HepG2 (cell line): ENCODE data around the gene PEPD. TPM values are rescaled to one million over a fixed set of nuclear protein-coding genes. Genes with fewer than 3 reads are reported as not detected.

ENCODE experiments used
- ATAC-seq: fragments of 200-7000 bp; cut with Tn5 transposase; 3 replicates; pipeline ENCODE4 v1.9.1; 2020; ENCODE audit warnings: mild to moderate bottlenecking, moderate library complexity
- BruUV-seq: library from RNA; stranded (reverse); fragments of 400-500 nt; replicated peaks from 2 replicates; lab custom pipeline; 2021; lab: Mats Ljungman, UMichigan
- CTCF ChIA-PET: fragments of 300-600 bp; formaldehyde crosslinking; extraction: SDS; loops from one replicate; lab custom pipeline; 2021; ENCODE audit warnings: low total read pairs, inconsistent platforms, low intra/inter-chr PET ratio; lab: Yijun Ruan, JAX
- POLR2A ChIA-PET: fragments of 350-600 bp; sonication (Branson Sonifier 250); formaldehyde crosslinking; loops from one replicate; lab custom pipeline; 2020; ENCODE audit warnings: antibody characterized with exemption, inconsistent platforms; lab: Yijun Ruan, JAX
- DNase-seq: peaks from one replicate; pipeline ENCODE4 v3.0.0-alpha.2; 2015; ENCODE audit warnings: low spot score
- FAIRE-seq: peaks from 3 replicates; lab custom pipeline; 2011; peaks lifted over from hg19 to GRCh38; lab: Jason Lieb, UNC
- H2AFZ ChIP-seq: one replicate; pipeline ENCODE4 v1.6.1; 2011; ENCODE audit warnings: low read length, inconsistent platforms
- H3K27ac ChIP-seq: fragments of 300-600 bp; 3 replicates; pipeline ENCODE4 v1.8.0; 2011; ENCODE audit warnings: mixed run types, mild to moderate bottlenecking, mixed read lengths, low read length, inconsistent platforms; ENCODE audit not compliant: insufficient read depth; ENCODE audit errors: extremely low read length
- H3K27me3 ChIP-seq, 2 experiments: fragments of 200-600 bp in 1 of 2; 2 replicates in 1 of 2; 3 replicates in 1 of 2; pipeline versions ENCODE4 v1.6.0 to v1.8.0; 2011; ENCODE audit warnings: low read length in 2 of 2, mild to moderate bottlenecking in 2 of 2, moderate library complexity in 2 of 2, inconsistent platforms in 1 of 2; ENCODE audit not compliant: insufficient read depth in 2 of 2, control insufficient read depth in 1 of 2
- H3K36me3 ChIP-seq, 2 experiments: fragments of 200-600 bp in 1 of 2; replicated peaks in 1 of 2; 2 replicates in 1 of 2; 3 replicates in 1 of 2; pipeline versions ENCODE4 v1.5.1 to v1.8.0; 2011; ENCODE audit warnings: low read length in 2 of 2, inconsistent platforms in 1 of 2; ENCODE audit not compliant: insufficient read depth in 2 of 2, control insufficient read depth in 1 of 2
- H3K4me1 ChIP-seq: 2 replicates; pipeline ENCODE4 v1.5.1; 2012; ENCODE audit warnings: low read length, inconsistent platforms; ENCODE audit not compliant: insufficient read depth
- H3K4me2 ChIP-seq: 2 replicates; pipeline ENCODE4 v1.6.0; 2011; ENCODE audit warnings: low read depth, low read length, inconsistent platforms
- H3K4me3 ChIP-seq, 3 experiments: fragments of 200-600 bp in 1 of 3; sonication (generic), shearing (Covaris generic) in 1 of 3; replicated peaks in 1 of 3; 2 replicates each; pipeline ENCODE4 v1.5.1; 2011 to 2016; ENCODE audit warnings: low read length in 3 of 3, inconsistent platforms in 2 of 3, low read depth in 2 of 3, mild to moderate bottlenecking in 2 of 3, control low read depth in 1 of 3, mixed read lengths in 1 of 3; ENCODE audit not compliant: insufficient read depth in 1 of 3
- H3K79me2 ChIP-seq: one replicate; pipeline ENCODE4 v1.6.1; 2011; ENCODE audit warnings: low read length, inconsistent platforms; ENCODE audit not compliant: insufficient read depth
- H3K9ac ChIP-seq: 2 replicates; pipeline ENCODE4 v1.6.0; 2011; ENCODE audit warnings: mild to moderate bottlenecking, low read depth, low read length, inconsistent platforms; ENCODE audit not compliant: insufficient read depth
- H3K9me3 ChIP-seq: 2 replicates; pipeline ENCODE4 v1.5.1; 2012; ENCODE audit warnings: mild to moderate bottlenecking, low read length
- H4K20me1 ChIP-seq: 2 replicates; pipeline ENCODE4 v1.6.0; 2011; ENCODE audit warnings: inconsistent platforms, mild to moderate bottlenecking, low read length, moderate library complexity; ENCODE audit not compliant: insufficient read depth
- ATF6 ChIP-seq: sonication (generic); formaldehyde crosslinking; conservative IDR thresholded peaks from 2 replicates; pipeline ENCODE4 v1.4.0; 2020; ENCODE audit warnings: missing genetic modification reagents
- CHCHD3 ChIP-seq: sonication (generic); formaldehyde crosslinking; IDR thresholded peaks from 2 replicates; pipeline ENCODE4 v1.8.0; 2022; ENCODE audit warnings: mild to moderate bottlenecking, missing genetic modification reagents, moderate library complexity
- CREBL2 ChIP-seq: sonication (generic); formaldehyde crosslinking; IDR thresholded peaks from 2 replicates; pipeline ENCODE4 v1.8.1; 2023; ENCODE audit warnings: missing genetic modification reagents, mild to moderate bottlenecking, borderline replicate concordance
- ELF1 ChIP-seq: sonication (generic); formaldehyde crosslinking; IDR thresholded peaks from 2 replicates; pipeline ENCODE4 v1.4.0; 2020; ENCODE audit warnings: missing genetic modification reagents
- GATAD1 ChIP-seq: IDR thresholded peaks from 2 replicates; pipeline ENCODE4 v1.6.1; 2016; ENCODE audit warnings: missing genetic modification reagents, missing compliant biosample characterization
- GPBP1L1 ChIP-seq: sonication (generic); formaldehyde crosslinking; IDR thresholded peaks from 2 replicates; pipeline ENCODE4 v1.5.0; 2020; ENCODE audit warnings: mild to moderate bottlenecking, missing genetic modification reagents
- HDAC1 ChIP-seq: sonication (generic); formaldehyde crosslinking; IDR thresholded peaks from 2 replicates; pipeline ENCODE4 v1.5.1; 2020; ENCODE audit warnings: mild to moderate bottlenecking, missing genetic modification reagents
- HOXA5 ChIP-seq: sonication (generic); formaldehyde crosslinking; IDR thresholded peaks from 2 replicates; pipeline ENCODE4 v1.4.0; 2020; ENCODE audit warnings: missing genetic modification reagents
- NCOA5 ChIP-seq: sonication (generic); formaldehyde crosslinking; IDR thresholded peaks from 2 replicates; pipeline ENCODE4 v1.4.0; 2020; ENCODE audit warnings: missing genetic modification reagents
- PHF21A ChIP-seq: sonication (generic); formaldehyde crosslinking; IDR thresholded peaks from 2 replicates; pipeline ENCODE4 v1.5.0; 2020; ENCODE audit warnings: mild to moderate bottlenecking, missing genetic modification reagents
- ZBTB8A ChIP-seq: sonication (generic); formaldehyde crosslinking; IDR thresholded peaks from 2 replicates; pipeline ENCODE4 v1.4.0; 2020; ENCODE audit warnings: mild to moderate bottlenecking, low read depth, missing genetic modification reagents, borderline replicate concordance
- ZNF264 ChIP-seq: sonication (generic); formaldehyde crosslinking; IDR thresholded peaks from 2 replicates; pipeline ENCODE4 v1.4.0; 2020; ENCODE audit warnings: missing genetic modification reagents
- ZNF557 ChIP-seq: sonication (generic); formaldehyde crosslinking; IDR thresholded peaks from 2 replicates; pipeline ENCODE4 v1.4.0; 2020; ENCODE audit warnings: missing genetic modification reagents
- ZNF576 ChIP-seq: sonication (generic); formaldehyde crosslinking; IDR thresholded peaks from 2 replicates; pipeline ENCODE4 v1.4.0; 2020; ENCODE audit warnings: mild to moderate bottlenecking, missing genetic modification reagents
- ZNF747 ChIP-seq: sonication (generic); formaldehyde crosslinking; IDR thresholded peaks from 2 replicates; pipeline ENCODE4 v1.8.1; 2023; ENCODE audit warnings: missing genetic modification reagents, mild to moderate bottlenecking, borderline replicate concordance
- ZNF75D ChIP-seq: sonication (generic); formaldehyde crosslinking; IDR thresholded peaks from 2 replicates; pipeline ENCODE4 v1.8.1; 2023; ENCODE audit warnings: missing genetic modification reagents, mild to moderate bottlenecking, borderline replicate concordance
- ZNF841 ChIP-seq: sonication (generic); formaldehyde crosslinking; IDR thresholded peaks from 2 replicates; pipeline ENCODE4 v1.8.1; 2023; ENCODE audit warnings: missing genetic modification reagents, borderline replicate concordance
- ZSCAN5A ChIP-seq: sonication (generic); formaldehyde crosslinking; IDR thresholded peaks from 2 replicates; pipeline ENCODE4 v1.8.0; 2022; ENCODE audit warnings: mild to moderate bottlenecking, missing genetic modification reagents, borderline replicate concordance
- WGBS: methylation state at CpG from one replicate; pipeline ENCODE4 v1.1.6; 2017; ENCODE audit warnings: low lambda C conversion rate; 5-methylcytosine and 5-hydroxymethylcytosine counted together
- in situ Hi-C: cut with HindIII; loops from 2 replicates; pipeline ENCODE4 v1.10.0; 2017; ENCODE audit warnings: low pct_unique_long_range_greater_than_20kb; ENCODE audit not compliant: extremely low pct_ligation_motif_present
- intact Hi-C: fragments of 100-400 bp; cut with micrococcal nuclease; formaldehyde crosslinking; loops from one replicate; pipeline ENCODE4 v1.10.0; 2022; ENCODE audit not compliant: unreplicated experiment
- polyA plus RNA-seq, 8 experiments: library from polyadenylated mRNA; depleted of rRNA in 3 of 8; stranded (reverse) in 7 of 8; unstranded in 1 of 8; fragments of >200 nt; fragmentation: Illumina TruSeq in 4 of 8; extraction: Trizol in 4 of 8; gene quantifications; 2 replicates each; pipeline versions ENCODE4 v1.2.1 to v1.2.3, GENCODE V29; 2011 to 2016; ENCODE audit warnings: low read depth in 4 of 8, missing spikeins in 1 of 8, mixed read lengths in 1 of 8; ENCODE audit not compliant: insufficient read depth in 1 of 8
- total RNA-seq, 5 experiments: library from RNA; depleted of rRNA; stranded (reverse); fragments of >200 nt; fragmentation: Illumina TruSeq; extraction: Trizol; gene quantifications; 2 replicates each; pipeline ENCODE4 v1.2.3, GENCODE V29; 2016; ENCODE audit warnings: low read depth in 1 of 5

The PEPD gene
- total and polyA plus RNA-seq, 2 of the 13 experiments (the other 11 are each of a cell fraction or from before 2014, with no cell fraction given): 60.7 to 75.1 TPM

GRCh38 chr19:33449799-33450198 is 71.8 kb downstream of the PEPD start (continued):
- TF ChIP-seq ELF1: no peak
- TF ChIP-seq ZNF576 (CRISPR knock-in tag): no peak
- no peak for TF ChIP-seq CHCHD3 (CRISPR knock-in tag)
- no peak for TF ChIP-seq GATAD1 (CRISPR knock-in tag)
- TF ChIP-seq GPBP1L1 (CRISPR knock-in tag): no peak
- TF ChIP-seq ZSCAN5A: no peak
- no peak for TF ChIP-seq HOXA5 (CRISPR knock-in tag)

- Histone ChIP-seq H3K27ac (no peak overlapping the region), H3K27me3 (no peaks in the 10 kb centered on the region), H4K20me1 (no peaks in the 10 kb centered on the region), H3K4me2 (no peak overlapping the region), H3K4me3 (no peak overlapping the region), H2AFZ (no peak overlapping the region), H3K79me2 (no peaks in the 10 kb centered on the region), H3K36me3 (peaks cover 4 to 5% of the 10 kb centered on the region in 2 experiments; a peak in 2 of 5 replicates), H3K4me1 (no peaks in the 10 kb centered on the region), H3K9me3 (no peaks in the 10 kb centered on the region)
- intact Hi-C loops: no loop called here
- in situ Hi-C loops: no loop called here
- ATAC-seq (no peak), DNase-seq (no peak), FAIRE-seq (no peak)
- no TSS peak for BruUV-seq
- CTCF ChIA-PET: no interaction called here
- 93% methylated on average over 5 of the region's 9 CpGs for WGBS
- TF ChIP-seq NCOA5 (CRISPR knock-in tag) (no peak), ZNF841 (CRISPR knock-in tag) (no peak), ZBTB8A (CRISPR knock-in tag) (no peak), ZNF747 (no peak), PHF21A (CRISPR knock-in tag) (no peak), ATF6 (CRISPR knock-in tag) (no peak), ZNF75D (CRISPR knock-in tag) (no peak), HDAC1 (CRISPR knock-in tag) (no peak), ZNF264 (CRISPR knock-in tag) (no peak), CREBL2 (CRISPR knock-in tag) (no peak), ZNF557 (CRISPR knock-in tag) (no peak)
- TF ChIP-seq, all 625 proteins: peak for 0
- POLR2A ChIA-PET: no interaction called here
- no peak overlapping the region for H3K9ac ChIP-seq
Observed at GRCh38 chr19:33448159-33448516, 73.5 kb downstream of the PEPD start.
